HepG2 (cell line): ENCODE results near the gene OR6S1. TPM values are rescaled to one million over a fixed set of nuclear protein-coding genes. Genes with fewer than 3 reads are reported as not detected.

ENCODE experiments used
- HDAC1 ChIP-seq: sonication (generic); formaldehyde crosslinking; IDR thresholded peaks from 2 replicates; pipeline ENCODE4 v1.5.1; 2020; ENCODE audit warnings: mild to moderate bottlenecking, missing genetic modification reagents
- HMG20A ChIP-seq: IDR thresholded peaks from 2 replicates; pipeline ENCODE4 v1.6.1; 2016; ENCODE audit warnings: borderline replicate concordance
- HNRNPK ChIP-seq: fragments of 200-400 bp; formaldehyde crosslinking; IDR thresholded peaks from 2 replicates; pipeline ENCODE4 v1.6.1; 2018; ENCODE audit warnings: low read length, low read depth, moderate library complexity, mild to moderate bottlenecking; ENCODE audit not compliant: poor library complexity, severe bottlenecking
- KDM4B ChIP-seq: sonication (generic); formaldehyde crosslinking; IDR thresholded peaks from 2 replicates; pipeline ENCODE4 v1.4.0; 2020; ENCODE audit warnings: missing genetic modification reagents
- MED13 ChIP-seq: sonication (generic); formaldehyde crosslinking; IDR thresholded peaks from 2 replicates; pipeline ENCODE4 v1.5.0; 2020; ENCODE audit warnings: missing genetic modification reagents
- NBN ChIP-seq: fragments of 450-650 bp; conservative IDR thresholded peaks from 2 replicates; pipeline ENCODE4 v1.6.1; 2017
- PHF20 ChIP-seq: sonication (generic); formaldehyde crosslinking; IDR thresholded peaks from 2 replicates; pipeline ENCODE4 v1.5.0; 2020; ENCODE audit warnings: mild to moderate bottlenecking, missing genetic modification reagents
- RELA ChIP-seq: sonication (generic); formaldehyde crosslinking; IDR thresholded peaks from 2 replicates; pipeline ENCODE4 v1.4.0; 2020; ENCODE audit warnings: missing genetic modification reagents
- SIX1 ChIP-seq: sonication (generic); formaldehyde crosslinking; IDR thresholded peaks from 2 replicates; pipeline ENCODE4 v1.4.0; 2020; ENCODE audit warnings: missing genetic modification reagents, borderline replicate concordance
- TGIF2 ChIP-seq: IDR thresholded peaks from 2 replicates; pipeline ENCODE4 v1.6.1; 2016; ENCODE audit warnings: control low read depth, missing compliant biosample characterization
- THAP7 ChIP-seq: sonication (generic); formaldehyde crosslinking; IDR thresholded peaks from 2 replicates; pipeline ENCODE4 v1.8.1; 2023; ENCODE audit warnings: mild to moderate bottlenecking, missing genetic modification reagents
- TOE1 ChIP-seq: sonication (generic); formaldehyde crosslinking; IDR thresholded peaks from 2 replicates; pipeline ENCODE4 v1.4.0; 2020; ENCODE audit warnings: mild to moderate bottlenecking, missing genetic modification reagents
- TOPORS ChIP-seq: sonication (generic); formaldehyde crosslinking; IDR thresholded peaks from 2 replicates; pipeline ENCODE4 v1.8.0; 2023; ENCODE audit warnings: mild to moderate bottlenecking, missing genetic modification reagents
- ZBTB7B ChIP-seq: sonication (generic); formaldehyde crosslinking; IDR thresholded peaks from 2 replicates; pipeline ENCODE4 v1.4.0; 2020; ENCODE audit warnings: missing genetic modification reagents
- ZFAT ChIP-seq: sonication (generic); formaldehyde crosslinking; conservative IDR thresholded peaks from 2 replicates; pipeline ENCODE4 v1.8.1; 2023; ENCODE audit warnings: missing genetic modification reagents, inconsistent platforms
- ZFP37 ChIP-seq: sonication (generic); formaldehyde crosslinking; IDR thresholded peaks from 2 replicates; pipeline ENCODE4 v1.4.0; 2020; ENCODE audit warnings: missing genetic modification reagents, borderline replicate concordance
- ZNF142 ChIP-seq: sonication (generic); formaldehyde crosslinking; IDR thresholded peaks from 2 replicates; pipeline ENCODE4 v1.4.0; 2020; ENCODE audit warnings: missing genetic modification reagents
- ZNF670 ChIP-seq: sonication (generic); formaldehyde crosslinking; IDR thresholded peaks from 2 replicates; pipeline ENCODE4 v1.8.0; 2022; ENCODE audit warnings: mild to moderate bottlenecking, missing genetic modification reagents, borderline replicate concordance
- ZNF790 ChIP-seq: sonication (generic); formaldehyde crosslinking; IDR thresholded peaks from 2 replicates; pipeline ENCODE4 v1.8.0; 2022; ENCODE audit warnings: missing genetic modification reagents, mild to moderate bottlenecking, borderline replicate concordance
- ZSCAN30 ChIP-seq: sonication (generic); formaldehyde crosslinking; IDR thresholded peaks from 2 replicates; pipeline ENCODE4 v1.5.0; 2020; ENCODE audit warnings: mild to moderate bottlenecking, missing genetic modification reagents
- ZUFSP ChIP-seq: sonication (generic); formaldehyde crosslinking; IDR thresholded peaks from 2 replicates; pipeline ENCODE4 v1.9.0; 2021; ENCODE audit warnings: missing genetic modification reagents, mild to moderate bottlenecking, borderline replicate concordance
- polyA plus RNA-seq, 8 experiments: library from polyadenylated mRNA; depleted of rRNA in 3 of 8; stranded (reverse) in 7 of 8; unstranded in 1 of 8; fragments of >200 nt; fragmentation: Illumina TruSeq in 4 of 8; extraction: Trizol in 4 of 8; gene quantifications; 2 replicates each; pipeline versions ENCODE4 v1.2.1 to v1.2.3, GENCODE V29; 2011 to 2016; ENCODE audit warnings: low read depth in 4 of 8, missing spikeins in 1 of 8, mixed read lengths in 1 of 8; ENCODE audit not compliant: insufficient read depth in 1 of 8
- total RNA-seq, 5 experiments: library from RNA; depleted of rRNA; stranded (reverse); fragments of >200 nt; fragmentation: Illumina TruSeq; extraction: Trizol; gene quantifications; 2 replicates each; pipeline ENCODE4 v1.2.3, GENCODE V29; 2016; ENCODE audit warnings: low read depth in 1 of 5
- TF ChIP-seq, protein P1 (sequence below): sonication (generic); formaldehyde crosslinking; conservative IDR thresholded peaks from 2 replicates; pipeline ENCODE4 v1.4.0; 2020; ENCODE audit warnings: missing genetic modification reagents

The OR6S1 gene
- total and polyA plus RNA-seq, 2 of the 13 experiments (the other 11 are each of a cell fraction or from before 2014, with no cell fraction given): 0.09 TPM; not detected in 1

DNA sequence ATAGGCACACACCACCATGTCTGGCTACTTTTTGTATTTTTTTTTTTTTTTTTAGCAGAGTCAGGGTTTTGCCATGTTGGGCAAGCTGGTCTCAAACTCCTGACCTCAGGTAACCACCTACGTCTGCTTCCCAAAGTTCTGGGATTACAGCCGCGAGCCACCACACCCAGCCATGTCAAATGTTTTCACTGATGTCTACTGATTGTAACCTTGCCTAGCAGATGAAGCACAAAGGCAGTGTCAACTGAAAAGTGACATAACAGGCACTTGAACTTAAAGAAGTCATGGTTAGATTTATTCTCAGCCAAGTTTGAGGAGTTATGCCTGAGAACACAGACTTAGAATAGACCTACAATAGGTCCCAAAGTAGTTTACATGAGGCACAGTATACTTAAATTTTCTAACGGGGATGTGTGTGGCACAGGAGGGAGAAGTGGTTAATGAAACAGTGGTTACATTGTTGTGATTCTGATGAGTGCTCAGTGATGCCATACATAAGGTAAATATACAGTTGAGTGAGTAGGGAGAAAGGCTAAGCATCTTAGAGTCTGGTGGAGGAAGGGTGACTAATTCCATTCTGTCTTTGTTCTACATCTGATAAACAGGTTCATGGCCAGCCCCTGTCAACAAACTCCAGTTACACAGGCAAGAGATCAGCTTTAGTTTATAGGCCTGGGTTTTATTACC is 30.2 kb upstream of the OR6S1 start (continued):
- no peak for TF ChIP-seq ZNF142 (CRISPR knock-in tag)
- no peak for TF ChIP-seq TOE1 (CRISPR knock-in tag)
- TF ChIP-seq ZFP37 (CRISPR knock-in tag): no peak
- peak; percentile 91 for TF ChIP-seq HMG20A (CRISPR knock-in tag)
- TF ChIP-seq NBN: no peak
- no peak for TF ChIP-seq ZUFSP (CRISPR knock-in tag)
- TF ChIP-seq SIX1 (CRISPR knock-in tag): 0 out of 2 replicates have a peak, but pooled peaks have one; percentile 54
- TF ChIP-seq ZBTB7B: no peak
- no peak for TF ChIP-seq TGIF2 (CRISPR knock-in tag)
- TF ChIP-seq, protein P1, sequence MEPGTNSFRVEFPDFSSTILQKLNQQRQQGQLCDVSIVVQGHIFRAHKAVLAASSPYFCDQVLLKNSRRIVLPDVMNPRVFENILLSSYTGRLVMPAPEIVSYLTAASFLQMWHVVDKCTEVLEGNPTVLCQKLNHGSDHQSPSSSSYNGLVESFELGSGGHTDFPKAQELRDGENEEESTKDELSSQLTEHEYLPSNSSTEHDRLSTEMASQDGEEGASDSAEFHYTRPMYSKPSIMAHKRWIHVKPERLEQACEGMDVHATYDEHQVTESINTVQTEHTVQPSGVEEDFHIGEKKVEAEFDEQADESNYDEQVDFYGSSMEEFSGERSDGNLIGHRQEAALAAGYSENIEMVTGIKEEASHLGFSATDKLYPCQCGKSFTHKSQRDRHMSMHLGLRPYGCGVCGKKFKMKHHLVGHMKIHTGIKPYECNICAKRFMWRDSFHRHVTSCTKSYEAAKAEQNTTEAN (CRISPR knock-in tag): 0 out of 2 replicates have a peak, but pooled peaks have one; percentile 43
- peak; percentile 55 for TF ChIP-seq HDAC1
- TF ChIP-seq THAP7 (CRISPR knock-in tag): no peak
- no peak for TF ChIP-seq ZFAT (CRISPR knock-in tag)
- no peak for TF ChIP-seq TOPORS
- 0 out of 2 replicates have a peak, but pooled peaks have one; percentile 71 for TF ChIP-seq KDM4B (CRISPR knock-in tag)
- no peak for TF ChIP-seq MED13 (CRISPR knock-in tag)
- no peak for TF ChIP-seq RELA (CRISPR knock-in tag)
- no peak for TF ChIP-seq PHF20 (CRISPR knock-in tag)
- 0 out of 2 replicates have a peak, but pooled peaks have one; percentile 32 for TF ChIP-seq ZNF670 (CRISPR knock-in tag)
- no peak for TF ChIP-seq HNRNPK
- TF ChIP-seq ZSCAN30 (CRISPR knock-in tag): no peak
- TF ChIP-seq ZNF790 (CRISPR knock-in tag): no peak
